GM21515 (cell line): ENCODE data around the gene MMS22L.

Source experiments
- ATAC-seq: cut with Tn5 transposase; IDR thresholded peaks from one replicate; pipeline ENCODE4 v1.9.1; 2021; ENCODE audit not compliant: unreplicated experiment

Gene MMS22L

GRCh38 chr6:97282726-97283617 lies at the start of gene MMS22L:
Gene MMS22L, minus strand, starts transcription at chr6:97283216. Its CDS starts 739 bp downstream, at chr6:97282477.
- ATAC-seq: peak; percentile 97

- ATAC-seq: no peak
Measured at GRCh38 chr6:97322811-97323210, 39.8 kb upstream of the MMS22L start.

GRCh38 chr6:97322226-97322625 lies 39.2 kb upstream of the MMS22L start:
- ATAC-seq: no peak

DNA sequence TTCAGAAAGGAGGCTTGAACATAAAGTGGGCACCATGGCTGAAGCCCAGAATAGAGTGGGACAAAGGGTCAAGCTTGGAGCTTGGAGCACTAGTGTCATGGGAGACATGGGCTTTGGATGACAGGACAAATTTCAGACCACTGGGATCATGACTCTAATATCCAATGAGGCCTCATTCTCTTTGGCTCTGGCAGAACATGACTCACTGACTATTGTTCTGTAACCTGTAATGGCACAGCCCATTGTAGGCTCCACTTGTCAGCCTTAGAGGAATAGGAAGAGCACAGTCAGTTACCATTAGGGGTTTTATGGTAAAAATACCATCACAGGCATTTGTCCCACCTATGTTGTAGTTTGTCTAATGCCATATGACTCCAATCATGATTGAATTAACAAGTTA lies 34.0 kb upstream of the MMS22L start:
- no peak for ATAC-seq

DNA sequence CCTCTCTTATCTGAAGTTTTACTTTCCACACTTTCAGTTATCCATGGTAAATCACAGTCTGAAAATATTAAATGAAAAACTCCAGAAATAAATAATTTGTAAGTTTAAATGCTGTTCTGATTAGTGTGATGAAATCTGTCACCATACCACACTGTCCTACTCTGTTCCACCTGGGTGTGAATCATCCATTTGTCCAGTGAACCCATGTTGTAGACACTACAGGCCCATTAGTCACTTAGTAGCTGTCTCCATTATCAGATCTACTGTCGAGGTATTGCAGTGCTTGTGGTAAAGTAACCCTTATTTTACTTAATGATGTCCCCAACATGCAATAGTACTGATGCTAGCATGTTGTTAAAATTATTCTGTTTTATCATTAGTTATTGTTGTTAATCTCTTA lies 29.2 kb upstream of the MMS22L start:
- no peak for ATAC-seq

- ATAC-seq: no peak
Measured at GRCh38 chr6:97306544-97307320, 23.7 kb upstream of the MMS22L start.

GRCh38 chr6:97305414-97306066 lies 22.5 kb upstream of the MMS22L start:
- ATAC-seq: no peak

DNA sequence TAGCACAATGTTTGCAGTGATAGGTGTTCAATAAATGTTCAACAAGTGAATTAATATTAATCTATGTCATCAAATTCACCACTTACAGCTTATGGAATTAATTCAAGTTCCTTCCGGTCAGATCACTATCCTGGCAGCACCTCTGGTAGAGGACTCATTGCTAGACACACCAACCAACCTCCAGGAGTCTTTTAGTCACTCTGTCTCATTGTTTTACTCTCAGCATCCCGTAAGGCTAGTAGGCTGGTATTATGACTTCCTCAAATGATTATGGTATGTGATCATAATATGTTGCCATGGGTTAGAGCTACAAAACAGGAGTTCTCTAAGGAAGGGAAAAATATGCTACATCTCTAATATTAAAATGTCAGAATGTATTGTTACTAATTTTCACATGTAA lies 21.7 kb upstream of the MMS22L start:
- no peak for ATAC-seq

- peak; percentile 45 for ATAC-seq
Measured at GRCh38 chr6:97294451-97294850, 11.4 kb upstream of the MMS22L start.

DNA sequence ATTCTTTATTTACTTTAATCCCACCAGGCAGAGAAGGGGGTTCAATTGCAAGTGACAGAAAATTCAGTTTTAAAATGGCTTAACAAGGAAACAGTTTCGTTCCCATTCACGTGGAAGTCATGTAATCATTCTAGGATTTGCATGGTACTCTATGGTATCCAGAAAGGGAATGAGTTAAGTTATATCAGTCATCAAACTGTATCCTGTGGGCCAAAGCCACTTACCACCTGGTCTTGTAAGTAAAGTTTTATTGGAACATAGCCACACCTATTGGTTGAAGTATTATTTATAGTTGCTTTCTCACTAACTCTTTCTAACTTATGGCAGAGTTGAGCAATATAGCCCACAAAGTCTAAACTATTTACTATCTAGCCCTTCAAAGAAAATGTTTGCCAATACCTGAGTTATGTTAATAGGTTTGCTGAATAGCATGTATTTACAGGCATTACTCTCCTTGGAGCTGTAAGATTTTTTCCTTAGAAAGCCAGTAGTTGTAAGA lies 10.2 kb upstream of the MMS22L start:
- ATAC-seq: no peak

DNA sequence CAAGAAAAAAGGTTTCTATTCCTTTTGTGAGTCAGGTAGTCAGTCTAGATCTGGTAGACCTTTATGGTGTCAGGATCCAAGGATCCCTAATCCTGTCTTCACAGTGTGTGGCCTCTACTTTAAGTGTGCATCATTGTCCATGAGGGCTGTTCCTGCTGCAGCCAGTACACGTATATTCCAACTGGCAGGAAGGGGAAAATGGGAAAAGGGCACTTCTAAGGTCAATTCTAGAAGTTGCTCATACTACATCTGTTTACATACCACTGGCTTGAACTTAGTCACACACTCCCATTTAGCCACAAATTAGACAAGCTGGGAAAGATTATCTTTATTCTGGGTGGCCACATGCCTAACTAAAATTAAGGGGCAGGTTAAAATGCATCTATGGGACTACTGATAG lies 9.7 kb upstream of the MMS22L start:
- ATAC-seq: no peak

GRCh38 chr6:97291896-97292295 lies 8.9 kb upstream of the MMS22L start:
- ATAC-seq: no peak

DNA sequence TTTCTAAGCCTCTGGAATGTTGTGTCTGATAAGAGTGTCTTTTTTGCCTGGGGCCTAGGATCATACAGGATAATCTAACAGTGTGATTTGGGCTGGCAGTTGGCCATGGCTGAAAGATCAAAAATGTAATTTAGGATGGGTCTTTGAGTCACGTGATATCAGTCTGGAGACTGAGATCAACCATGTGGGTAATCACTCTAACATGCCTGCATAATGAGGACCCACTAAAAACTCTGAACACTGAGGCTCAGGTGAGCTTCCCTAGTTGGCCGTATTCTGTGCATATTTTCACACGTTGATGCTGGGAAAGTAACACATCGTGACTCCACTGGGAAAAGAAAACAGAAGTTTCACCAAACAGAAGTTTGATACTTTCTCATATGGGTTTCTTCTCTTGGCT lies 6.3 kb upstream of the MMS22L start:
- ATAC-seq: no peak

DNA sequence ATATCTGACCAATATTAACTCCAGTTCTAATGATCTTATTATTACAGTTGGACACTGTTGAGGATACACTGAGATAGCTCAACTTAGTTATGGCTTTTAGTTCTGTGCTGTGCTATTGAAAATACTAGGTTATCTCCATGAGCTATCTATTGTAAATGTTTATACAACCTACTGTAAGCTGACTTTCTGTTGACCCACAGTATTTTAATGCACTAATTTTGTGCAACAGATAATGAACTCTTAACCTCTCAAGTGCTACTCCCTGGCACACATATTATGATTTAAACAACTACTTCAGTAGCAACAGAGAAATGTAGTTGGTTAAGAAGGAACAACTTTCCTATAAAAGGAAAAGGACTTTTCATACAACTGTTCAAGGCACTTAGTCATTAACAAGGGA lies 5.2 kb upstream of the MMS22L start:
- no peak for ATAC-seq

DNA sequence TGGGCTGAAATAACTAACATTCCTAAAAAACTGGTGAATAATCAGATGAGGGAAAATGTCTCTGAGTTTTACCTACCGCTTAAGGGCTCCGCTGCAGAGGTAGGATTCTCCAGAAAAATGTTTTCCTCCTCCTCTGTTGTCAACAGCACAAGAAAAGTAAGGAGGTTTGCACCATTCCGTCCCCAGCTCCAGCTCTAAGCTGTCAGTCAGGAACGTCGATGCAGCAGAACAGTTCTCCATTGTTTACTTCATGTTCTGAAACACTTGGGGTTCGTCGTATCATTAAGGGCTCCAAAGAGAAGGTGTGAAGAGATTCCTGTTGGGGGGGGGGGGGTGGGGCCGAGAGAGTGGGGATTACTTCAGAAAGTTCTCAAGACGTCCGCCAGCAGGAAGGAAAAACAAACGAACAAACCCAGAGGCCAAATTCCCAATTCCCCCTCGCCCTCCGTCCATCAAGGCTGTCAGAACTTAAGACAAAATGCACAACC lies 734 bp downstream of the MMS22L start:
- no peak for ATAC-seq

GRCh38 chr6:97280766-97281165 lies 2.2 kb downstream of the MMS22L start:
- no peak for ATAC-seq

- ATAC-seq: no peak
Measured at GRCh38 chr6:97275804-97276203, 7.2 kb downstream of the MMS22L start.

- ATAC-seq: no peak
Measured at GRCh38 chr6:97269821-97270220, 13.2 kb downstream of the MMS22L start.

- no peak for ATAC-seq
Measured at GRCh38 chr6:97262676-97263075, 20.3 kb downstream of the MMS22L start.

DNA sequence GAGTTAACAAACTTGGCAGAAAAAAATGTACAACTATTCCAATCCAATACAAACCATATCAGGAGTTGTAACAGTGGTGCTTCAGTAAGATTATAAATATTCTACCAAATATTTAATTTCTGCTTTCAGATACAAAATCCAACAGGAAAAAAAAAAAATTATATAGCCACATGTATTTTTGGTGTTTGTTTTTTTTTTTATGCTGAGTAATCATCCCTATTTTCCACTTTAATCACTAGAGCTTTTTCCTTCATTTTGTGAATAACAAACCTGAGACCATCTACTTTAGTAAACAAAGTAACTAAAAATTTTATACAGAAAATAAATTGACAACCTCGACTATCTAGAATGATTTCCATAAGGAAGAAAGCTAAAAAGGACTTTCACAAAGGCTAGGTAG lies 36.2 kb downstream of the MMS22L start:
- no peak for ATAC-seq

- ATAC-seq: no peak
Measured at GRCh38 chr6:97240222-97240621, 42.8 kb downstream of the MMS22L start.
